BJ (cell line): ENCODE measurements around the gene RNF20. TPM values are rescaled to one million over a fixed set of nuclear protein-coding genes. Genes with fewer than 3 reads are reported as not detected.
"Not testable (repeated sequence)": the region's sequence is repeated elsewhere in the genome, so short reads cannot be mapped to it uniquely, and the experiment has no call there.

ENCODE experiments used
- CTCF ChIA-PET: fragments of 350-600 bp; formaldehyde crosslinking; extraction: SDS; loops from one replicate; lab custom pipeline; 2021; ENCODE audit warnings: antibody characterized with exemption, inconsistent platforms; lab: Yijun Ruan, JAX
- POLR2A ChIA-PET: fragments of 300-600 bp; sonication (Branson Sonifier 250); formaldehyde crosslinking; extraction: SDS; loops from one replicate; lab custom pipeline; 2021; ENCODE audit warnings: antibody characterized with exemption; lab: Charles Lee
- DNase-seq: peaks from one replicate; pipeline ENCODE4 v3.0.0-alpha.2; 2011; ENCODE audit warnings: low read depth
- H3K27me3 ChIP-seq: 2 replicates; pipeline ENCODE4 v1.6.0; 2011; ENCODE audit warnings: low read length; ENCODE audit not compliant: control insufficient read depth, insufficient read depth
- H3K36me3 ChIP-seq: 2 replicates; pipeline ENCODE4 v1.5.1; 2011; ENCODE audit warnings: low read length; ENCODE audit not compliant: control insufficient read depth, insufficient read depth
- H3K4me3 ChIP-seq: 2 replicates; pipeline ENCODE4 v1.5.1; 2011; ENCODE audit warnings: low read depth, mild to moderate bottlenecking, control low read depth, low read length
- polyA plus RNA-seq: library from polyadenylated mRNA; depleted of rRNA; stranded (reverse); fragments of >200 nt; gene quantifications from 2 replicates; pipeline ENCODE4 v1.2.3, GENCODE V29; 2011
- TF ChIP-seq, protein P1 (sequence below): IDR thresholded peaks from 2 replicates; pipeline ENCODE4 v1.5.1; 2011; ENCODE audit warnings: low read depth, mild to moderate bottlenecking, control low read depth, inconsistent platforms, low read length, moderate library complexity; ENCODE audit not compliant: insufficient read depth

The RNF20 gene
- polyA plus RNA-seq, 1 experiment = 18.0 TPM

DNA sequence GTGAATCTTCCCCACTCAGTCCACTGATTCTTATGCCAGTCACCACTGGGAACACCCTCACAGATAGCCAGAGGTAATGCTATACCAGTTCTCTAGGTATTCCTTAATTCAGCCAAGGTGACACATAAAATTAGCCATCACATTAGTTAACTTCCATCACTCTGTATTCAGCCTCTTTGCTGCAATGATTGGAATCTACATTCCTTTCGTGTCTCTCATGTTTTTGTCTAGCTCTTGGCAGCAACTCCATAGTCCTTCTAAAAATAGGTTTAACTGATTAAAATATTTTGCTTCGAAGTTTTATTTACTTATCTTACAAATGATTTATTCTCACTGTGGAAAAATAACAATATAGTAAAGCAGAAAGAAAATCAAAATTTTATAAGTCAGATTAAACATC is 19.6 kb upstream of the RNF20 start:
- no peaks in the 10 kb centered on the region for H3K36me3 ChIP-seq
- CTCF ChIA-PET = interaction anchor here (1.7 to 2.4 kb wide), 3 partner anchors 9 to 55 kb away, joined by 4 to 10 read pairs (median 8); no protein-coding TSS in a partner anchor
- TF ChIP-seq, protein P1, sequence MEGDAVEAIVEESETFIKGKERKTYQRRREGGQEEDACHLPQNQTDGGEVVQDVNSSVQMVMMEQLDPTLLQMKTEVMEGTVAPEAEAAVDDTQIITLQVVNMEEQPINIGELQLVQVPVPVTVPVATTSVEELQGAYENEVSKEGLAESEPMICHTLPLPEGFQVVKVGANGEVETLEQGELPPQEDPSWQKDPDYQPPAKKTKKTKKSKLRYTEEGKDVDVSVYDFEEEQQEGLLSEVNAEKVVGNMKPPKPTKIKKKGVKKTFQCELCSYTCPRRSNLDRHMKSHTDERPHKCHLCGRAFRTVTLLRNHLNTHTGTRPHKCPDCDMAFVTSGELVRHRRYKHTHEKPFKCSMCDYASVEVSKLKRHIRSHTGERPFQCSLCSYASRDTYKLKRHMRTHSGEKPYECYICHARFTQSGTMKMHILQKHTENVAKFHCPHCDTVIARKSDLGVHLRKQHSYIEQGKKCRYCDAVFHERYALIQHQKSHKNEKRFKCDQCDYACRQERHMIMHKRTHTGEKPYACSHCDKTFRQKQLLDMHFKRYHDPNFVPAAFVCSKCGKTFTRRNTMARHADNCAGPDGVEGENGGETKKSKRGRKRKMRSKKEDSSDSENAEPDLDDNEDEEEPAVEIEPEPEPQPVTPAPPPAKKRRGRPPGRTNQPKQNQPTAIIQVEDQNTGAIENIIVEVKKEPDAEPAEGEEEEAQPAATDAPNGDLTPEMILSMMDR = no peak
- POLR2A ChIA-PET = interaction anchor here (0.9 kb wide), 1 partner anchor 10 kb away, joined by 3 read pairs; no protein-coding TSS in a partner anchor
- DNase-seq = peak; percentile 62
- no peak overlapping the region for H3K4me3 ChIP-seq
- no peaks in the 10 kb centered on the region for H3K27me3 ChIP-seq

DNA sequence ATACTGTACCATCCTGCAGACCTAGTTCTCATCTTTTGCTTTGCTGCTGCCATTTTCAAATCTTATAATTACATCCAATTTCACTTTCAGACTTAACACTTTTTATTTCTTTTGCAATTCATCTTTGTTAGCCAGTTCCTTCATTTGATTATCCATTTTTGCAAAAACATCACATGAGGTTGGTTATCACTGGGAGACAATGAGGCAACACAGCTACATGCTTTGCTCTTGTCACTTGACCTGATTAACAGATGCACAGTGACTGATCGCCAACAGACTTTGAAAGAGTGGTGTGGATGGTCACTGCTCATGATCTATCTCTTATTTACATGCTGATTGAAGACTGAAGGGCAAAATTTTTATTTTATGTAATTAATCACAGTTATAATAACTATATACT is 17.0 kb upstream of the RNF20 start:
- POLR2A ChIA-PET = no interaction called here
- Histone ChIP-seq H3K36me3 (no peaks in the 10 kb centered on the region), H3K27me3 (no peaks in the 10 kb centered on the region), H3K4me3 (no peak overlapping the region)
- CTCF ChIA-PET = interaction anchor here (23.6 kb wide), 1 partner anchor 51 kb away, joined by 490 read pairs; no protein-coding TSS in a partner anchor
- no peak for DNase-seq
- TF ChIP-seq, protein P1 = no peak

DNA sequence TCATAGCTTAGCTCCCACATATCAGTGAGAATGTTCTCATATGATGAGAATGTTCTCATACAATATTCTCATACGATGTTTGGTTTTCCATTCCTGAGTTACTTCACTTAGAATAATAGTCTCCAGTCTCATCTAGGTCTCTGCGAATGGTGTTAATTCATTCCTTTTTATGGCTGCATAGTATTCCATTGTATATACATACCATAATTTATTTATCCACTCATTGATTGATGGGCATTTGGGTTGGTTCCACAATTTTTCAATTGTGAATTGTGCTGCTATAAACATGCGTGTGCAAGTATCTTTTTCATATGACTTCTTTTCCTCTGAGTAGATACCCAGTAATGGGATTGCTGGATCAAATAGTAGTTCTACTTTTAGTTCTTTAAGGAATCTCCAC is 15.2 kb upstream of the RNF20 start:
- H3K4me3 ChIP-seq, DNase-seq, POLR2A ChIA-PET, H3K36me3 ChIP-seq, H3K27me3 ChIP-seq: not testable (repeated sequence)
- CTCF ChIA-PET = interaction anchor here (23.6 kb wide), 1 partner anchor 53 kb away, joined by 490 read pairs; no protein-coding TSS in a partner anchor

DNA sequence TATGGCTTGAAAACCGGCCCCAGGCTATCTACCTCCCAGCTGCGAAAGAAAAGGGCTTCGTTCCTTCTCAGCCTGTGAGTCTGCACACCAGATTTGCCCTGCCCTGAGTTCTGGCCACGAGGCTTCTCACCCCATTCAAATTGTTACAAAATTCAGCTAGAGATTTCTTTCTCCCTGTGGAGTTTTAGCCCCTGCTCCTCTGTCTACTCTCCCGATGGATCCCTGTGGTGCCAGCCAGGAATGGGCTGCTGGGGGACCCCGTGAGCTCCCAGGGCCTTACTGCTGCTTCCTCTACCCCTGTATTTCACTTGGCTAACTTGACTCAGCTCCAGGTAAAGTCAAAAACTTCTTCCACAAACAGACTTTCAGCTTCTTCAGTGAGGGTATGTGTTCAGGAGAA is 9.3 kb upstream of the RNF20 start:
- Histone ChIP-seq H3K36me3 (no peaks in the 10 kb centered on the region), H3K27me3 (no peaks in the 10 kb centered on the region), H3K4me3 (no peak overlapping the region)
- ChIA-PET CTCF (interaction anchor here (23.6 kb wide), 1 partner anchor 58 kb away, joined by 490 read pairs; no protein-coding TSS in a partner anchor), POLR2A (interaction anchor here (0.8 kb wide), 1 partner anchor 11 kb away, joined by 3 read pairs; no protein-coding TSS in a partner anchor)
- TF ChIP-seq, protein P1 = no peak
- DNase-seq = no peak

DNA sequence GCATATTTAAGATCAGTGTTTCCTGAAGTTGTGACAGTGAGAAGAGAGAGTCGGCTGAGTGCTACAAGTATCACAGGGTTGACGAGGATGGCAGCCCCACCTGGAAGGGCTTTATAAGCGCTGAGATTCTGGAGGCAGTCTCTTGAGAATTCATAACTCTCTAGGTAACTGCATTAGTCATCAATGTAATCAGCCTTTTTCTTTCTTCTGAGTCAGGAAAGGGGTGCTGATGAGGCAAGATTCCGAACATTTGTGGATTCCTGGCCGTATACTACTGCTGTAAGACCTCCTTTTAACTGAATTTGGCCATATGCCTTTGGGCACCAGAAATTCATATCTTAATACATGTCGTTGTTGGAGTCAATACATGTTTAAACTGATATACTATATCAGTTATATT is 6.6 kb upstream of the RNF20 start:
- DNase-seq = no peak
- H3K36me3 ChIP-seq = no peaks in the 10 kb centered on the region
- H3K4me3 ChIP-seq = no peak overlapping the region
- TF ChIP-seq, protein P1 = no peak
- no peaks in the 10 kb centered on the region for H3K27me3 ChIP-seq
- POLR2A ChIA-PET = no interaction called here
- CTCF ChIA-PET = interaction anchor here (3.5 to 23.6 kb wide), 2 partner anchors 61 to 78 kb away, joined by 9 to 490 read pairs; no protein-coding TSS in a partner anchor
